GM13976 (cell line): Measurements from ENCODE around the gene MYO5B.

Experiments used
- DNase-seq: peaks from one replicate; pipeline ENCODE4 v3.0.0; 2012; ENCODE audit warnings: low spot score
- in situ Hi-C: fragments of 300-500 bp; cut with MboI; formaldehyde crosslinking; loops from one replicate; pipeline ENCODE4 v1.12.0; 2022; ENCODE audit warnings: low sequenced_read_pairs, mixed read lengths, inconsistent platforms; ENCODE audit not compliant: unreplicated experiment
- TF ChIP-seq, protein P1 (sequence below): IDR thresholded peaks from 2 replicates; pipeline ENCODE4 v1.5.1; 2012; ENCODE audit warnings: borderline replicate concordance, mild to moderate bottlenecking; ENCODE audit not compliant: insufficient read depth; ENCODE audit errors: extremely low read depth, missing control alignments, control extremely low read depth

Gene MYO5B

DNA sequence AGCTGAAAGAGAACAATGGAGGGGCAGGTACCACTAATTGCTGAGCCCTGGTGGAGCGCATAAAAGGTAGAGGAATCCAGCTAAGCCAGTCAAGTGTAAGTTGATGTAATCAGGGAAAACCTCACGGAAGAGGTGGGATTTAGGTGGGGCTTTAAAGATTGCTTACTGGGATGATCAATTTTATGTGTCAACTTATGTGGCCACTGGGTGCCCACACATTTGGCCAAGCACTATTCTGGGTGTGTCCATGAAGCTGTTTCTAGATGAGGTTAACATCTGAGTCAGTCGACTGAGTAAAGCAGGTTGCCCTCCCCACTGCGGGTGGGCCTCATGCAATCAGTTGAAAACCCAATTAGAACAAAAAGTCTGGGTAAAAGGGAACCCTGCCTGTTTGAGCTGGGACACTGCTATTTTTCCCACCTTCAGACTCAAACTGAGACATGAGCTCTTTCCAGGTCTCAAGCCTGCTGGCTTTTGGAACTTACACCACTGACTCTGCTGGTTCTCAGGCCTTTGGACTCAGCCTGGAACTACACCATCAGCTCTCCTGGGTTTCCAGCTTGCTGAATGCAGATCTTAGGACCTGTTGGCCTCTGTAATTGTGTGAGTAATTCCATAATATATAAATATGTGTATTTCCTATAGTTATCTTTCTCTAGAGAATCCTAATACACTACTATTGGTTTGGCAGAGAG, 67.3 kb downstream of the MYO5B start:
- DNase-seq = no peak
- TF ChIP-seq, protein P1, sequence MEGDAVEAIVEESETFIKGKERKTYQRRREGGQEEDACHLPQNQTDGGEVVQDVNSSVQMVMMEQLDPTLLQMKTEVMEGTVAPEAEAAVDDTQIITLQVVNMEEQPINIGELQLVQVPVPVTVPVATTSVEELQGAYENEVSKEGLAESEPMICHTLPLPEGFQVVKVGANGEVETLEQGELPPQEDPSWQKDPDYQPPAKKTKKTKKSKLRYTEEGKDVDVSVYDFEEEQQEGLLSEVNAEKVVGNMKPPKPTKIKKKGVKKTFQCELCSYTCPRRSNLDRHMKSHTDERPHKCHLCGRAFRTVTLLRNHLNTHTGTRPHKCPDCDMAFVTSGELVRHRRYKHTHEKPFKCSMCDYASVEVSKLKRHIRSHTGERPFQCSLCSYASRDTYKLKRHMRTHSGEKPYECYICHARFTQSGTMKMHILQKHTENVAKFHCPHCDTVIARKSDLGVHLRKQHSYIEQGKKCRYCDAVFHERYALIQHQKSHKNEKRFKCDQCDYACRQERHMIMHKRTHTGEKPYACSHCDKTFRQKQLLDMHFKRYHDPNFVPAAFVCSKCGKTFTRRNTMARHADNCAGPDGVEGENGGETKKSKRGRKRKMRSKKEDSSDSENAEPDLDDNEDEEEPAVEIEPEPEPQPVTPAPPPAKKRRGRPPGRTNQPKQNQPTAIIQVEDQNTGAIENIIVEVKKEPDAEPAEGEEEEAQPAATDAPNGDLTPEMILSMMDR = no peak
- in situ Hi-C loops = no loop called here

GRCh38 chr18:50126471-50126870, 68.5 kb downstream of the MYO5B start:
- in situ Hi-C loops = no loop called here
- TF ChIP-seq, protein P1 = no peak
- DNase-seq = no peak

GRCh38 chr18:50125456-50125855, 69.5 kb downstream of the MYO5B start:
- TF ChIP-seq, protein P1 = no peak
- DNase-seq = no peak
- in situ Hi-C loops = no loop called here

GRCh38 chr18:50119296-50119695, 75.7 kb downstream of the MYO5B start:
- DNase-seq = no peak
- TF ChIP-seq, protein P1 = no peak
- in situ Hi-C loops = no loop called here

DNA sequence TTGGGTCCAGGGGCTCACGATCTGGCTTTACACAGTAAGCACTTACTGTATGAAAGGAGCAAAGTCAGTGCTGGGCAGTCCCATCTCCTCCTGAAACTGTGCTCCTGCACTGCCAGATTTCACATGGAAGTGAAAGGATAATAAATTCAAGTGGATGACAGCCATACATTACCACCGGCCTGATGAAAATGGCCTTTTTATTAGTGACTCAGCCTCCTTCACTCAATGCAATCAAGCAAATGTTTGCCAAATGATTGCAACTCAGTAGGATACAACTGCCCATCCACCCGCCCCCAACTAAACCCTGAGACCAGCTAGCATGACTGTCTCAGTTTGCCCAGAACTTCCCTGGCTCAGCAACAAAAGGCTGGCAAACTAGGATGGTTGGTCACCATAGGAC, 77.1 kb downstream of the MYO5B start:
- no peak for DNase-seq
- TF ChIP-seq, protein P1 = no peak

GRCh38 chr18:50115095-50115494, 79.9 kb downstream of the MYO5B start:
- no peak for DNase-seq
- TF ChIP-seq, protein P1 = no peak
- in situ Hi-C loops = no loop called here

More for the DNA sequence above, 77.1 kb downstream of the MYO5B start:
- in situ Hi-C loops = no loop called here

- in situ Hi-C loops = no loop called here
- no peak for DNase-seq
Observed at GRCh38 chr18:50114448-50114847, 80.5 kb downstream of the MYO5B start.

More at GRCh38 chr18:50114448-50114847, 80.5 kb downstream of the MYO5B start:
- TF ChIP-seq, protein P1 = no peak
